ENCODE data around the gene PTPRE. TPM values are rescaled to one million over a fixed set of nuclear protein-coding genes. Genes with fewer than 3 reads are reported as not detected.

The PTPRE gene
- total RNA-seq, 1 experiment from 2014 or later = 12.3 TPM

GRCh38 chr10:128072941-128073645 lies 166.2 kb downstream of the PTPRE start:
- no peaks in the 10 kb centered on the region for H3K9me2 ChIP-seq (ENCODE audit: insufficient read depth)
- H3K9ac ChIP-seq (ENCODE audit: low read length) = no peak overlapping the region
- no peaks in the 10 kb centered on the region for H3K9me3 ChIP-seq (ENCODE audit: control insufficient read depth in 1 of 2, insufficient read depth in 1 of 2, low read depth in 1 of 2, low read length in 2 of 2)
- no peak for DNase-seq (ENCODE audit: low read depth, low spot score)
- RAD21 ChIA-PET (ENCODE audit: low non-redundant PET in 1 of 2, low total read pairs in 2 of 2, uncharacterized antibody in 2 of 2, unreplicated experiment in 2 of 2) = no interaction called here
- H3K27me3 ChIP-seq (ENCODE audit: insufficient read depth, low read length) = no peaks in the 10 kb centered on the region
- intact Hi-C loops (cut with micrococcal nuclease) = no loop called here
- H3K4me1 ChIP-seq (ENCODE audit: control insufficient read depth in 1 of 2, insufficient read depth in 2 of 2, low read length in 2 of 2) = peaks cover 0 to 6% of the 10 kb centered on the region in 2 experiments; a peak in 1 of 4 replicates
- H3K79me2 ChIP-seq (ENCODE audit: insufficient read depth, low read length) = no peaks in the 10 kb centered on the region
- POLR2A ChIA-PET = no interaction called here
- no peak overlapping the region for H3K4me2 ChIP-seq (ENCODE audit: low read length)
- ATAC-seq = no peak
- no peaks in the 10 kb centered on the region; a peak in 1 of 4 replicates for H3K36me3 ChIP-seq (ENCODE audit: control insufficient read depth in 1 of 2, insufficient read depth in 2 of 2, low read length in 2 of 2)
- no peak overlapping the region for H3K4me3 ChIP-seq (replicated peaks in 1 of 2; ENCODE audit: low read depth in 1 of 2, low read length in 2 of 2)
- no TSS peak for BruUV-seq (replicated peaks)
- H2AFZ ChIP-seq (ENCODE audit: low read depth, low read length, poor library complexity, severe bottlenecking) = no peak overlapping the region
- no peak overlapping the region for H3K27ac ChIP-seq (ENCODE audit: low read depth, low read length)
- CTCF ChIA-PET = interaction anchor here (1.2 kb wide), 1 partner anchor 38 kb away, joined by 4 read pairs; no protein-coding TSS in a partner anchor
- H4K20me1 ChIP-seq (ENCODE audit: insufficient read depth) = no peaks in the 10 kb centered on the region
- no peak for TF ChIP-seq RAD21 (IDR thresholded peaks at IDR 0.05; ENCODE audit: low read depth)

GRCh38 chr10:128073890-128074289 lies 167.0 kb downstream of the PTPRE start:
- BruUV-seq (replicated peaks) = no TSS peak
- Histone ChIP-seq H3K9me3 (ENCODE audit: control insufficient read depth in 1 of 2, insufficient read depth in 1 of 2, low read depth in 1 of 2, low read length in 2 of 2) (no peaks in the 10 kb centered on the region), H3K9ac (ENCODE audit: low read length) (no peak overlapping the region), H3K9me2 (ENCODE audit: insufficient read depth) (no peaks in the 10 kb centered on the region), H3K79me2 (ENCODE audit: insufficient read depth, low read length) (no peaks in the 10 kb centered on the region), H3K27me3 (ENCODE audit: insufficient read depth, low read length) (no peaks in the 10 kb centered on the region), H2AFZ (ENCODE audit: low read depth, low read length, poor library complexity, severe bottlenecking) (no peak overlapping the region), H4K20me1 (ENCODE audit: insufficient read depth) (no peaks in the 10 kb centered on the region), H3K4me1 (ENCODE audit: control insufficient read depth in 1 of 2, insufficient read depth in 2 of 2, low read length in 2 of 2) (peaks cover 0 to 6% of the 10 kb centered on the region in 2 experiments; a peak in 1 of 4 replicates), H3K36me3 (ENCODE audit: control insufficient read depth in 1 of 2, insufficient read depth in 2 of 2, low read length in 2 of 2) (no peaks in the 10 kb centered on the region), H3K4me2 (ENCODE audit: low read length) (no peak overlapping the region), H3K27ac (ENCODE audit: low read depth, low read length) (no peak overlapping the region), H3K4me3 (replicated peaks in 1 of 2; ENCODE audit: low read depth in 1 of 2, low read length in 2 of 2) (no peak overlapping the region)
- ChIA-PET RAD21 (ENCODE audit: low non-redundant PET in 1 of 2, low total read pairs in 2 of 2, uncharacterized antibody in 2 of 2, unreplicated experiment in 2 of 2) (no interaction called here), CTCF (interaction anchor here (1.2 kb wide), 1 partner anchor 39 kb away, joined by 4 read pairs; no protein-coding TSS in a partner anchor), POLR2A (no interaction called here)
- intact Hi-C loops (cut with micrococcal nuclease) = no loop called here
- no peak for TF ChIP-seq JUND (IDR thresholded peaks at IDR 0.05)
- no peak for TF ChIP-seq ATF3 (IDR thresholded peaks at IDR 0.05)
- TF ChIP-seq, protein P1, sequence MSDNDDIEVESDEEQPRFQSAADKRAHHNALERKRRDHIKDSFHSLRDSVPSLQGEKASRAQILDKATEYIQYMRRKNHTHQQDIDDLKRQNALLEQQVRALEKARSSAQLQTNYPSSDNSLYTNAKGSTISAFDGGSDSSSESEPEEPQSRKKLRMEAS (IDR thresholded peaks at IDR 0.05) = no peak
- no peak for DNase-seq (ENCODE audit: low read depth, low spot score)
- ATAC-seq = no peak

Measured in HCT116 (cell line).